GM21381 (cell line): ENCODE results near the gene EXOC4.

ENCODE experiments used
- ATAC-seq: cut with Tn5 transposase; IDR thresholded peaks from one replicate; pipeline ENCODE4 v1.9.1; 2021; ENCODE audit warnings: mild to moderate bottlenecking, moderate library complexity; ENCODE audit not compliant: unreplicated experiment

EXOC4 gene

DNA sequence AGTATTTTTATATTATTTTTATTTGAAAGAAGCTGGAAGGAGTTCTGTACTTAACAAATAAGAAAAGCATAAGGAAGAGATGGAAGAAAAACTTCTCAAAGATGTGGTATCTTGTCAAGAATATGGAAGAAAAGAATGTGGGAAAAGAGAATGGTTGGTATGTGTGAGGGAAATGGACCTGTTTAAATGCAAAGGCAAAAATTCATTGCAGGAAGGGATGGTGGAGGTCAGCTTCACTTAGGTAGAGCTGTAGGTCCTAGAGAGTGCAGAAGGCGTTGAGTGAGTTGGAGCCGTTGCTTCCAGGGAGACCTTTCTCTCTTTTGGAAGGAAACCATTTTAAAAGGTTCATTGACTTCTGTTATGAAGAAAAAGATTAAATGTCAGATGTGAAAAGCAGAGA, 107.3 kb downstream of the EXOC4 start:
- ATAC-seq = no peak

GRCh38 chr7:133361806-133362205, 108.9 kb downstream of the EXOC4 start:
- no peak for ATAC-seq

DNA sequence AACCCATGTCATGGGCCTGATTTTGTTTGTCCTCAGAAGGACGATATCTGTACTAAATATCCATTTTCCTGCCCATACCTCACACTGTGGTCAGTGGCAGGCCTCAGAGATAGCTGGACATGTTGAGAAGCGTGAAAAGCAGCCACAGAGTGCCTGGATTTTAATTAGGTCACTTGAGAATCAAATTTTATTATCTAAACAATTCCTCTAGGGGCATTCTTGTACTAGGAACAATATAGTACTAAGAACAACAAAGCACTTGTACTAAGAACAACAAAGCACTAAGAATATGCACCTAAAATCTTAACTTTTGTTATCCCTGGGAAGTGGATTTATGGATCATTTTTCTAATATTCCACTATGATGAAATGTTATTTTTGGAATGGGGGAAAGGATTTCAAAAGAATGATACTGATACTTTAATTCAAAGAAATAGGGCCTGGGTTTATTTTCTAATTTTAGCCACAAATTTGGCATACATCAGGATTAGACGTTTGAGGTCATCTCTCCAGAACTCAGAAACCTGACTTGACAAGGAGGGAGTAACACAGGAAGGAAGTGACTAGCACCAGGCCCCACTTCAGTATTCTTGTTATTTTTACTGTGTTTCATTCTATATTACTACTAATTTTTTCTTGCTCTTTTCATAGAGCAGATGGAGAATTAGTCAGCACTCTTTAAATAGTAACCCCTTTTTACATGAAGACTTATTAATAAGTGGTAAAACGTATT, 112.2 kb downstream of the EXOC4 start:
- no peak for ATAC-seq

DNA sequence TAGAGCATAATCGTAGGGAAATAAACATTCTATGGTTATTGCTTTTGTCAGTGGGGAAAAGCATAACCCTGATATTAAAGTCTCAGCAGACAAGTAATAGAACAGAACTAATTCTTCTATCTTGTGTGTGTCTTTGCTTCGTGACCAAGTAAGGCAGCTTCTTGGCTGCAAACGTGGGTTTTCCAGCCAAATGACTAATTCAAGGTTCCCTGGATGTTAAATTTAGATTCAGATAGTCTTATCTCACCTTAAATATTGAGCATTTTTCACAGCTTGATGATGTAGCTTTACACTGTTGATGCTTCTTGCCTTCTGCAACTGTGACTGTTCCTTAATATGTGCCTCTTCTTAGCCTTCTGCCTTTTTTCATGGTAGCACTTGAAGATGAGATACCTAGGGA, 113.0 kb downstream of the EXOC4 start:
- no peak for ATAC-seq

- no peak for ATAC-seq
These were observed 114.7 kb downstream of the EXOC4 start for GRCh38 chr7:133367561-133367960.

- no peak for ATAC-seq
These were observed 116.3 kb downstream of the EXOC4 start for GRCh38 chr7:133369130-133369529.

DNA sequence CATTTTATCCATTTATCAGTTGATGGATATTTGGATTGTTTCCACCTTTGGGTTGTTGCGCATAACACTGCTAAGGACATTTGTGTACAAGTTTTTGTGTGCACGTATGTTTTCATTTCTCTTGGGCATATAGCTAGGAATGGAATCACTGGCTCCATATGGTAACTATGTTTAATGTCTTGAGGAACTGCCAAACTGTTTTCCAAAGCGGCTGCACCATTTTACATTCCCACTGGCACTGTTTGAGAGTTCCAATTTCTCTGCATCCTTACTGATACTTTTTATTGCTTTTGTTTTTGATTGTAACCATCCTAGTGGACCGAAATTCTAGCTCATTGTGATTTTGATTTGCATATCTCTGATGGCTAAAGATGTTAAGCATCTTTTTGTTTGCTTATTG, 118.7 kb downstream of the EXOC4 start:
- ATAC-seq = no peak

DNA sequence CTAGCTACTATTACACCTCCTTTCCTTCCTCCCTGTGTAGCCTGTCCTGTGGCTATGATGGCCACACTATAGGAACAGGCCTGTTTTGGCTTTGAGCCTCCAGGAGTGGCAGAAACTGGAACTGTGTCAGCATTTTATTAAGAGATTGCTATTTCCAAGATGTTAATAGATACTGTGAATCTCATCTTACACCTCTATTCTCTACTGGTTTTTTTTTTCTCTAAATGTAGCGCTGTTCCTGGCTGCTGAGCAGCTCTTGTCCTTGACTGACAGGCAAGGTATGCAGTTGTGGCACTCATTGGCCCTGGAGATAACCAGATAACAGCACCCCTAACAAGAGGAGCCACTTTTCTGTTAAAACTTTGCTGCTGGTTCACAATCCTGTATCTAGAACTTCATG, 119.5 kb downstream of the EXOC4 start:
- no peak for ATAC-seq

DNA sequence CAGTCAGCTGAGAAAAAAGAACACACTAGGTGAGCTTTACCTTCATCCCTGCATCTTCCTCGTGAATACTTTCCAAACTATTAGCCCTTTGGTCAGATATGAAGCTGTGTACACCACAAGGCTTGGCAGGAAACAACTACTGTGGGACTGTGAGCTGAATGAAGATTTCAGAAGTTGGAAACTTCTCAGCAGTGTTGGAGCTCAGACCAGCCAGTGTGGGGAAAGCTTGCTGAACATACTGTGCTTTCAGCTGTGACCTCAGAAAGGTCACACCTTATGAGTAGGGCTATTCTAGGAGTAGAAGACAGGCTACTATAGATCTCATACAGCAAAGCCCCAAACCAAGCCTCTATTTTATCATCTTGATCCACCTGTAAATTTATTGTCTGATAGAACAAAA, 123.6 kb downstream of the EXOC4 start:
- no peak for ATAC-seq

GRCh38 chr7:133381965-133382364, 129.1 kb downstream of the EXOC4 start:
- ATAC-seq = no peak

DNA sequence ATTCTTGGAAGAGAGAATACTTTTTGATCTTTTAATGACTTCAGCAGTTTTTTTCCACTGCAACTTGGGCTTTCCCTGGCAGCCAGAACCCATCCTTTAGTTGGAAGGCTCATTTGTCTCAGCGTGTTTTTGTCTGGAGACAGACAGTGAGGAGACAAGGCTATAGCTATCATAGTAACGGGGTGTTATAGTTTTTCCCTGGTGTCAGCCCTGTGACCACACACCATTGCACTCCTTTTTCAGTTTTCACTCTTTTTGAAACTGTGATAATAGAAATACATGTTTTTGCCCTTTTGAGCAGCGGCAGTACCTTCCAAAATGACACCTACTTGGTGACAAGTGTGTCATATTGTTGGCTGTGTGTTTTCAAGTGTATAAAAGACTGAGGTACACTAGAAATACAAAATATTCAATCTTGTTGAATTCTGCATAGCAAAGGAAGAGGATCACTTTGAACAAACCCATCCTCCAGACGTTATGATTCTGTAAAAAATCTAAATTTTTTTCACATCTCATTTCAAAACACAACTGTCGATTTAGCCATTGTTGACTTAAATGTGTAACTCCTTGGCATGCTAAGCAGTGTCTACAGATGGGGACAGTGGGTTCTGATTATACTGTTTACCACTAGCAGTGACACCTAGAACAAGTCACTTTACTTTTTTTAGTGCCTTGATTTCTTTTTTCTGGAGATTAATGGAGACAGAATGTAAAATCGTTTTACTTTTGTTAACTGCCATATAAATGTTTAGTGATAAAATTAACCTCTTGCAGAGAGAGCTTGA, 130.1 kb downstream of the EXOC4 start:
- ATAC-seq = no peak

DNA sequence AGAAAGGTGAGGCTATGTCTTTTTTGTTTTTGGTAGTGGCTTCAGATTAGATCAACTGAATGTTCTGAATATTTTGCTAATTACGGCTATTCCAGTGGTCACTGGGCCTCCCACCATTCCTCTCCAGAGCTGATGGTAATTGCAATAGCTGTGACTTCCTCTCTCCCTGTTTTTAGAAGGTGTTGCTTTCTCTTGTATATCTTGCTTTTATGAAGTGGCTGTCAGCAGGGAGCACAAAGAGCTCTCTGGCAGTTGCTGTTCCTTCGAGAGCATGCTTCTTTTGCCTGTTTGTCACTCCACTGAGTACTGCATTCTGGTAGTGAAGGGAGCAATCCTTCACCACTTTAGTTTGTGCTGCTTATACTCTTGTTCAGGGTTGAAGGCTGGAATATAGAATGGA, 133.3 kb downstream of the EXOC4 start:
- ATAC-seq = no peak

GRCh38 chr7:133389727-133390126, 136.8 kb downstream of the EXOC4 start:
- ATAC-seq = no peak

DNA sequence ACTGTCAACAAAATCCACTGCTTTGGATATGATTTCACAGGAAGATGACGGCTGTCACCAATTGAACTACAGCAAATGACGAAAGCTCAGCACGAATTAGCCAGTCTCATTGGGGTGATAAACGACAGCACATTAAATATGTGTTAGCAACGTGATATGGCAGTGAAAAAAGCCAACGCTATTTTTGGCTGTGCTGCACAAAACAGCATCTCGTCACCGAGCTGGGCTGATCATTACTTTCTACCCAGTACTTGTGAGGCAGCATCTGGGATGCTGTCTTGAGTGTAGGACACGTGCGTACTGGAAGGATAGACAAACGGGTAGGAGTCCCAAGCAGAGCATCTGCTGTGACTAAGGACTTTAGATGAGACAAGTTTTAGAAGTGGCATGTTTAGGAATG, 138.3 kb downstream of the EXOC4 start:
- ATAC-seq = no peak

- no peak for ATAC-seq
These were observed 141.5 kb downstream of the EXOC4 start for GRCh38 chr7:133394369-133394768.

- ATAC-seq = no peak
These were observed 142.7 kb downstream of the EXOC4 start for GRCh38 chr7:133395551-133395950.

DNA sequence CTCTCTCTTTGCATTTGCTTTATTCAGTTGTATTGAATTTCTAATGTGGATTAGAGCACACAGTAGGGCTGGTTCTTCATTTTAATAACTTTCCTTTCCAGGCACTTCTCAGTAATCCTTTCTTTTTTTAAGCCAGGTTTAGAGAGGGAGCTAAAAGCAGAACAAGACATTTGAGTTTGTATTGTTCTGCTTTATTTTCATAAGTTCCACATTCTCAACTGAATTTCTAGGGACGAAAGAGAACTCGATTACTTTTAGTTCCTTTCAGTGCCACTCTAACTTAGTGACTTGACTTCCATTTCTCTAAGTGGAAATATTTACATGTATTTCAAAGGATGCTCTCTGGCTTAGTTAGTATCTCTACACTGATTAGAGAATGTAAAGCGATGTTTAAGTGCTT, 145.6 kb downstream of the EXOC4 start:
- no peak for ATAC-seq

DNA sequence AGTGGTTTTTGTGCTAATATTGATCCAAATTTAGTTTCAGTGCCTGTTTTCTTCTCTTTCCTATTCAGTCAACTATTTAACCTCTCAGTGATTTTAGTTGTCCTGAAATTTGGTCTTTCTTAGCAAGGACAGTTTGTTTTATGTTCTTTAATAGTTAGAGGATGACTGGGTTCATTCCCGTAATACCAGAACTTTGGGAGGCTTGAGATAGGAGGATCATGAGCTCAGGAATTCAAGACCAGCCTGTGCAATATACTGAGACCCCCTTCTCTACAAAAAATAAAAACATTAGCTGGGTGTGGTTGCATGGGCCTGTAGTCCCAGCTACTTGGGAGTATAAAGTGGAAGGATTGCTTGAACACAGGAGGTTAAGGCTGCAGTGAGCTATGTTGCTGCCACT, 148.3 kb downstream of the EXOC4 start:
- no peak for ATAC-seq

DNA sequence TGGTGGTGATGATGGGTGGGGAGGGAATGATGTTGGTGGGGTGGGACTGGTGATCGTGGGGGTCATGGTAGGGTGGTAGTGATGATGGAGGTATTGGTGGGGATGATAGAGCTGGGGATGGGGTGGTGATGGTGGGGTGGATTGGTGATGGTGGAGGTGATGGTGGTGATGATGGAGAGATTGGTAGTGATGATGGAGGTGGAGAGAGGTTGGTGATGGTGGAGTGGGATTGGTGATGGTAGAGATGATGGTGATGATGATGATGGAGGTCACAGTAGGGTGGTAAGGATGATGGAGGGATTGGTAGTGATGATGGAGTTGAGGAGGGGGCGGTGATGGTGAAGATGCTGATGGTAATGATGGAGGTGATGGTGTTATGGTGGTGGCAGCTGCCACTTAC, 155.3 kb downstream of the EXOC4 start:
- ATAC-seq = no peak

- ATAC-seq = no peak
These were observed 156.5 kb downstream of the EXOC4 start for GRCh38 chr7:133409421-133409820.

GRCh38 chr7:133409966-133410365, 157.1 kb downstream of the EXOC4 start:
- no peak for ATAC-seq

GRCh38 chr7:133411395-133411794, 158.5 kb downstream of the EXOC4 start:
- no peak for ATAC-seq

- ATAC-seq = no peak
These were observed 160.1 kb downstream of the EXOC4 start for GRCh38 chr7:133412942-133413341.
